Heart left ventricle (tissue), 13 donors: ENCODE results near the gene PRSS21.

Source experiments
- POLR2A ChIP-seq, 2 donors: fragments of 450-650 bp; IDR thresholded peaks; one replicate each; pipeline ENCODE4 v1.6.1; 2017; ENCODE audit warnings: antibody characterized with exemption in 2 of 2, mild to moderate bottlenecking in 2 of 2, moderate library complexity in 2 of 2
- TF ChIP-seq, protein P1 (sequence below), 12 donors: fragments of 200-600 bp; sonication (generic) in 4 of 12; IDR thresholded peaks; one replicate each; pipeline versions ENCODE4 v1.5.0 to v1.8.0; 2018 to 2022; ENCODE audit warnings: antibody characterized with exemption in 12 of 12, mild to moderate bottlenecking in 5 of 12
- donor health status: ischemic (EF 13 %, LVEDD 7.1; RV severe dilation, severe dysfunction).
- donor health status: DM: no; HTN: yes; CAD: no.
- donor health status: DM: no; HTN: no; CAD: no.
- donor health status: ischemic (EF 25% LVEDD 6.9; RV normal size, moderate dysfunction).
- donor health status: ischemic (EF 25% LVEDD 5.7; RV mildly dilated, moderate dysfunction).
- donor health status: ischemic (EF 35%, LVEDD 5.7; RV mildly dilated, moderate dysfunction).
- donor health status: nonischemic (EF 11% LVEDD 7.7; RV severe dilation, severe dysfunction).
- donor health status: DM: yes; HTN: yes; CAD: no.
- donor health status: PGD.
- donor health status: ischemic (EF 29% LVEDD 5.4; RV normal size, mild dysfunction).
- donor health status: nonischemic (EF 23%, LVEDD 6.1; RV moderate dilation, normal function).

DNA sequence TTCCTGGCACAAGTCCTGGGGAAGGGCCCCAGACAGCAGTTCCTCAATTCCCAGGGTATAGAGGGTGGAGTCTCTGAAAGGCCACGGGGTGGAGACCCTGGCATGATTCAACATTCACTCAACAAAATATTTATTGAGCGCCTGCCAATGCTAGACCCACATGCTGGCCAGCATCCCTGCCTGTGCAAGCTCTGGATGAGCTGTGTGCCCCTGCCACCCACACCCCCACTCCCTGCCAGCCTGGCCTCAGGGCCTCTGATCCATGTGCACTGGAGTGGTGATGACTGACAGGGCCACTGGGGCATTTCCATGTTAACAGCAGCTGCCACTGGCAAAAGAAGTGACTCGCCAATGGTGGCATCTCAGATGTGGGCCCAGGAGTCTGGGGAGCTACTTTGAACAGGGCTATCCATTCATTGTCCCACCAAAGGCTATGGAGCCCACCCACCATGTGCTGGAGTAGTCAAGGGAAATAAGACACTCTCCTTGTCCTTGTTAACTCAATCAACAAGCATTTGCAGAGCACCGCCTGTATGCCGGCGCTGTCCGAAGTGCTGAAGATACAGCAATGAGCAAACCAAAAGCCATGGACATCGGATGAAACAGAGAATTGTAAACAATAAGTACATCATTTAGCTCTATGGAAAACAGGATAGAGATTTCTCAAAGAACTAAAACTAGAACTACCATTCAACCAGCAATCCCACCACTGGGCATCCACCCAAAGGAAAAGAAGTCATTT, 44.0 kb downstream of the PRSS21 start:
- TF ChIP-seq, protein P1, sequence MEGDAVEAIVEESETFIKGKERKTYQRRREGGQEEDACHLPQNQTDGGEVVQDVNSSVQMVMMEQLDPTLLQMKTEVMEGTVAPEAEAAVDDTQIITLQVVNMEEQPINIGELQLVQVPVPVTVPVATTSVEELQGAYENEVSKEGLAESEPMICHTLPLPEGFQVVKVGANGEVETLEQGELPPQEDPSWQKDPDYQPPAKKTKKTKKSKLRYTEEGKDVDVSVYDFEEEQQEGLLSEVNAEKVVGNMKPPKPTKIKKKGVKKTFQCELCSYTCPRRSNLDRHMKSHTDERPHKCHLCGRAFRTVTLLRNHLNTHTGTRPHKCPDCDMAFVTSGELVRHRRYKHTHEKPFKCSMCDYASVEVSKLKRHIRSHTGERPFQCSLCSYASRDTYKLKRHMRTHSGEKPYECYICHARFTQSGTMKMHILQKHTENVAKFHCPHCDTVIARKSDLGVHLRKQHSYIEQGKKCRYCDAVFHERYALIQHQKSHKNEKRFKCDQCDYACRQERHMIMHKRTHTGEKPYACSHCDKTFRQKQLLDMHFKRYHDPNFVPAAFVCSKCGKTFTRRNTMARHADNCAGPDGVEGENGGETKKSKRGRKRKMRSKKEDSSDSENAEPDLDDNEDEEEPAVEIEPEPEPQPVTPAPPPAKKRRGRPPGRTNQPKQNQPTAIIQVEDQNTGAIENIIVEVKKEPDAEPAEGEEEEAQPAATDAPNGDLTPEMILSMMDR (IDR thresholded peaks at IDR 0.05), result no peak
- TF ChIP-seq POLR2A (IDR thresholded peaks at IDR 0.05), result no peak
